8988T (cell line): ENCODE measurements around the gene GRWD1.
A peak's percentile ranks its signal among the peaks of the same experiment; 100 is the strongest.

Source experiments
- DNase-seq: peaks from one replicate; pipeline ENCODE4 v3.0.0; 2011

GRWD1 gene

GRCh38 chr19:48461651-48461981, 15.8 kb downstream of the GRWD1 start:
- no peak for DNase-seq

- peak; percentile 73 for DNase-seq
Measured at GRCh38 chr19:48461982-48462655, 16.3 kb downstream of the GRWD1 start.

- no peak for DNase-seq
Measured at GRCh38 chr19:48465215-48465614, 19.4 kb downstream of the GRWD1 start.

- DNase-seq, result no peak
Measured at GRCh38 chr19:48466561-48467325, 21.0 kb downstream of the GRWD1 start.

- peak; percentile 78 for DNase-seq
Measured at GRCh38 chr19:48468772-48469288, 23.0 kb downstream of the GRWD1 start.

GRCh38 chr19:48469289-48469881, 23.6 kb downstream of the GRWD1 start, which contains the start of gene CYTH2:
CYTH2 (plus strand) TSS chr19:48469369; CDS start chr19:48469508, 139 bp downstream.
- no peak for DNase-seq

- no peak for DNase-seq
Measured at GRCh38 chr19:48469934-48470680, 24.3 kb downstream of the GRWD1 start.

GRCh38 chr19:48470856-48471255, 25.1 kb downstream of the GRWD1 start:
- DNase-seq, result no peak

GRCh38 chr19:48471836-48472235, 26.1 kb downstream of the GRWD1 start:
- no peak for DNase-seq

GRCh38 chr19:48473161-48473966, 27.6 kb downstream of the GRWD1 start:
- DNase-seq, result no peak

- no peak for DNase-seq
Measured at GRCh38 chr19:48474084-48474592, 28.4 kb downstream of the GRWD1 start.

- DNase-seq, result no peak
Measured at GRCh38 chr19:48475369-48476068, 29.7 kb downstream of the GRWD1 start.

- DNase-seq, result no peak
Measured at GRCh38 chr19:48476176-48476575, 30.4 kb downstream of the GRWD1 start.

GRCh38 chr19:48477067-48477685, 31.4 kb downstream of the GRWD1 start:
- no peak for DNase-seq

GRCh38 chr19:48477698-48478338, 32.0 kb downstream of the GRWD1 start:
- no peak for DNase-seq

GRCh38 chr19:48478339-48479256, 32.8 kb downstream of the GRWD1 start:
- no peak for DNase-seq

- DNase-seq, result no peak
Measured at GRCh38 chr19:48479686-48480085, 33.9 kb downstream of the GRWD1 start.

GRCh38 chr19:48480183-48480557, 34.4 kb downstream of the GRWD1 start:
- DNase-seq, result no peak
